Gastroesophageal sphincter (tissue), 3 donors: ENCODE data around the gene KIFAP3.

Experiments used
- CTCF ChIP-seq, 4 experiments: fragments of 200-600 bp in 2 of 4; fragments of 450-650 bp in 2 of 4; sonication (generic) in 1 of 4; IDR thresholded peaks; one replicate each; pipeline ENCODE4 v1.5.1; 2017 to 2019; ENCODE audit warnings: antibody characterized with exemption in 4 of 4, mild to moderate bottlenecking in 2 of 4, moderate library complexity in 2 of 4
- EP300 ChIP-seq: sonication (generic); formaldehyde crosslinking; IDR thresholded peaks from one replicate; pipeline ENCODE4 v1.6.1; 2017; ENCODE audit warnings: antibody characterized with exemption, mild to moderate bottlenecking
- POLR2A ChIP-seq, 2 donors: fragments of 450-650 bp; IDR thresholded peaks; one replicate each; pipeline ENCODE4 v1.6.1; 2017; ENCODE audit warnings: antibody characterized with exemption in 2 of 2, mild to moderate bottlenecking in 2 of 2, moderate library complexity in 1 of 2
- POLR2AphosphoS5 ChIP-seq: sonication (generic); formaldehyde crosslinking; IDR thresholded peaks from one replicate; pipeline ENCODE4 v1.6.1; 2017; ENCODE audit warnings: antibody characterized with exemption

GRCh38 chr1:169964206-169964605 is 110.3 kb downstream of the KIFAP3 start:
- no peak for TF ChIP-seq CTCF (IDR thresholded peaks at IDR 0.05)
- no peak for TF ChIP-seq POLR2A (IDR thresholded peaks at IDR 0.05)
- no peak for TF ChIP-seq EP300
- TF ChIP-seq POLR2AphosphoS5: no peak
